H1 (cell line): ENCODE measurements around the gene TXNL4B. TPM values are rescaled to one million over a fixed set of nuclear protein-coding genes. Genes with fewer than 3 reads are reported as not detected.

ENCODE experiments used
- CTCF ChIA-PET: fragments of 300-600 bp; sonication (Branson Sonifier 250); formaldehyde crosslinking; loops from one replicate; lab custom pipeline; 2021; ENCODE audit not compliant: partially characterized antibody; lab: Charles Lee
- POLR2A ChIA-PET: fragments of 300-600 bp; sonication (Branson Sonifier 250); formaldehyde crosslinking; loops from one replicate; lab custom pipeline; 2021; ENCODE audit warnings: inconsistent platforms; ENCODE audit not compliant: partially characterized antibody; lab: Charles Lee
- DNase-seq, 2 experiments: peaks; one replicate each; pipeline versions ENCODE4 v3.0.0 to v3.0.0-alpha.2; 2010 to 2022; ENCODE audit warnings: low spot score in 2 of 2, low read depth in 1 of 2, mixed read lengths in 1 of 2
- FAIRE-seq: peaks from 2 replicates; lab custom pipeline; 2011; peaks lifted over from hg19 to GRCh38; lab: Jason Lieb, UNC
- H2AFZ ChIP-seq: 2 replicates; pipeline ENCODE4 v1.8.1; 2012; ENCODE audit warnings: low read length, inconsistent platforms
- H2AK5ac ChIP-seq: 2 replicates; pipeline ENCODE4 v1.6.1; 2013; ENCODE audit warnings: low read depth, low read length
- H2BK120ac ChIP-seq: replicated peaks from 2 replicates; pipeline ENCODE3; 2013; ENCODE audit warnings: low read depth, low read length, inconsistent platforms
- H2BK12ac ChIP-seq: 2 replicates; pipeline ENCODE4 v1.6.1; 2013; ENCODE audit warnings: low read depth, low read length
- H2BK15ac ChIP-seq: 2 replicates; pipeline ENCODE4 v1.6.1; 2013; ENCODE audit warnings: low read length
- H2BK20ac ChIP-seq: 2 replicates; pipeline ENCODE4 v1.6.1; 2013; ENCODE audit warnings: low read length
- H2BK5ac ChIP-seq: 2 replicates; pipeline ENCODE4 v1.6.1; 2013; ENCODE audit warnings: low read depth, low read length
- H3K14ac ChIP-seq: 2 replicates; pipeline ENCODE4 v1.6.1; 2013; ENCODE audit warnings: inconsistent platforms; ENCODE audit not compliant: insufficient read length
- H3K18ac ChIP-seq: 2 replicates; pipeline ENCODE4 v1.6.1; 2013; ENCODE audit warnings: low read length; ENCODE audit errors: extremely low read depth
- H3K23ac ChIP-seq: 2 replicates; pipeline ENCODE4 v1.6.1; 2013; ENCODE audit warnings: inconsistent platforms; ENCODE audit not compliant: insufficient read length
- H3K23me2 ChIP-seq: 2 replicates; pipeline ENCODE4 v1.6.1; 2013; ENCODE audit warnings: low read depth, low read length
- H3K27ac ChIP-seq: 2 replicates; pipeline ENCODE4 v1.6.1; 2011; ENCODE audit warnings: low read depth, low read length, inconsistent platforms
- H3K27me3 ChIP-seq, 4 experiments: replicated peaks in 1 of 4; 1 replicate in 1 of 4; 2 replicates in 3 of 4; pipeline versions ENCODE4 v1.6.1 to v1.8.1; 2011 to 2013; ENCODE audit warnings: low read length in 3 of 4, mild to moderate bottlenecking in 3 of 4, inconsistent platforms in 2 of 4, mixed read lengths in 2 of 4, moderate library complexity in 1 of 4; ENCODE audit not compliant: control insufficient read depth in 3 of 4, insufficient read depth in 3 of 4; ENCODE audit errors: extremely low read depth in 1 of 4
- H3K36me3 ChIP-seq, 4 experiments: 2 replicates each; pipeline versions ENCODE4 v1.6.1 to v1.8.1; 2011 to 2013; ENCODE audit warnings: mild to moderate bottlenecking in 4 of 4, low read length in 3 of 4, moderate library complexity in 2 of 4, control low read depth in 1 of 4, inconsistent platforms in 1 of 4; ENCODE audit not compliant: insufficient read depth in 4 of 4, control insufficient read depth in 2 of 4
- H3K4ac ChIP-seq: replicated peaks from 2 replicates; pipeline ENCODE3; 2013; ENCODE audit warnings: low read length, low read depth, mixed read lengths, inconsistent platforms; ENCODE audit not compliant: insufficient read length
- H3K4me1 ChIP-seq, 4 experiments: replicated peaks in 1 of 4; 1 replicate in 1 of 4; 2 replicates in 3 of 4; pipeline versions ENCODE4 v1.6.1 to v1.8.1; 2011 to 2013; ENCODE audit warnings: low read length in 3 of 4, inconsistent platforms in 2 of 4, mixed read lengths in 1 of 4; ENCODE audit not compliant: insufficient read depth in 4 of 4, control insufficient read depth in 3 of 4
- H3K4me2 ChIP-seq, 2 experiments: 2 replicates each; pipeline versions ENCODE4 v1.6.1 to v1.8.1; 2011 to 2013; ENCODE audit warnings: low read depth in 2 of 2, low read length in 2 of 2, control low read depth in 1 of 2, inconsistent platforms in 1 of 2, mild to moderate bottlenecking in 1 of 2; ENCODE audit not compliant: insufficient read depth in 1 of 2
- H3K4me3 ChIP-seq, 4 experiments: fragments of 200-600, 300-600 bp in 1 of 4; sonication (generic), shearing (Covaris generic), sonication (Bioruptor Twin) in 1 of 4; 2 replicates each; pipeline versions ENCODE4 v1.5.1 to v1.8.1; 2011 to 2016; ENCODE audit warnings: low read length in 4 of 4, low read depth in 3 of 4, control low read depth in 2 of 4, inconsistent platforms in 2 of 4, mild to moderate bottlenecking in 2 of 4, mixed read lengths in 1 of 4, moderate library complexity in 1 of 4; ENCODE audit not compliant: insufficient read depth in 2 of 4; ENCODE audit errors: extremely low read depth in 1 of 4
- H3K56ac ChIP-seq: replicated peaks from 2 replicates; pipeline ENCODE3; 2013; ENCODE audit warnings: low read depth, mild to moderate bottlenecking, mixed read lengths, low read length, inconsistent platforms; ENCODE audit not compliant: insufficient read length
- H3K79me1 ChIP-seq: 2 replicates; pipeline ENCODE4 v1.6.1; 2013; ENCODE audit warnings: low read depth, low read length, control low read depth
- H3K79me2 ChIP-seq, 2 experiments: 2 replicates each; pipeline versions ENCODE4 v1.6.1 to v1.8.1; 2012 to 2013; ENCODE audit warnings: low read length in 2 of 2, mild to moderate bottlenecking in 2 of 2, inconsistent platforms in 1 of 2; ENCODE audit not compliant: insufficient read depth in 2 of 2, control insufficient read depth in 1 of 2
- H3K9ac ChIP-seq, 4 experiments: replicated peaks in 1 of 4; 1 replicate in 1 of 4; 2 replicates in 3 of 4; pipeline versions ENCODE4 v1.6.1 to v1.8.1; 2011 to 2013; ENCODE audit warnings: low read depth in 3 of 4, low read length in 3 of 4, control low read depth in 2 of 4, mild to moderate bottlenecking in 2 of 4, moderate library complexity in 2 of 4, inconsistent platforms in 1 of 4; ENCODE audit errors: extremely low read depth in 1 of 4
- H3K9me3 ChIP-seq, 2 experiments: 2 replicates each; pipeline versions ENCODE4 v1.6.1 to v1.8.1; 2012 to 2013; ENCODE audit warnings: mild to moderate bottlenecking in 2 of 2, moderate library complexity in 2 of 2, control low read depth in 1 of 2, inconsistent platforms in 1 of 2, low read depth in 1 of 2, low read length in 1 of 2, mixed read lengths in 1 of 2; ENCODE audit not compliant: insufficient read depth in 2 of 2
- H4K20me1 ChIP-seq, 2 experiments: replicated peaks in 1 of 2; 2 replicates each; pipeline versions ENCODE3 to v1.8.1; 2011 to 2013; ENCODE audit warnings: inconsistent platforms in 2 of 2, low read length in 2 of 2, mild to moderate bottlenecking in 1 of 2; ENCODE audit not compliant: insufficient read depth in 2 of 2, control insufficient read depth in 1 of 2
- H4K5ac ChIP-seq: 2 replicates; pipeline ENCODE4 v1.6.1; 2013; ENCODE audit warnings: low read length, low read depth, mixed read lengths, inconsistent platforms; ENCODE audit not compliant: insufficient read length
- H4K8ac ChIP-seq: 2 replicates; pipeline ENCODE4 v1.8.0; 2013; ENCODE audit warnings: mild to moderate bottlenecking, moderate library complexity, low read length, inconsistent platforms; ENCODE audit not compliant: insufficient read depth; ENCODE audit errors: extremely low read depth
- H4K91ac ChIP-seq: replicated peaks from 2 replicates; pipeline ENCODE3; 2013; ENCODE audit warnings: low read length, mixed read lengths, inconsistent platforms; ENCODE audit not compliant: insufficient read length
- ASH2L ChIP-seq: fragments of 200-600, 300-600 bp; sonication (generic); IDR thresholded peaks from one replicate; pipeline ENCODE4 v1.7.1; 2017; ENCODE audit warnings: low read length
- ATF3 ChIP-seq: IDR thresholded peaks from 2 replicates; pipeline ENCODE4 v1.6.1; 2011; ENCODE audit warnings: low read depth, mild to moderate bottlenecking, low read length; ENCODE audit not compliant: insufficient read depth
- CREB1 ChIP-seq: IDR thresholded peaks from 2 replicates; pipeline ENCODE4 v1.6.1; 2012; ENCODE audit warnings: inconsistent platforms
- CTBP2 ChIP-seq: IDR thresholded peaks from 2 replicates; pipeline ENCODE4 v1.7.0; 2011; ENCODE audit warnings: borderline replicate concordance, mild to moderate bottlenecking, moderate library complexity, mixed read lengths, low read length; ENCODE audit not compliant: insufficient read depth, insufficient read length
- EGR1 ChIP-seq: IDR thresholded peaks from 2 replicates; pipeline ENCODE4 v1.6.1; 2011; ENCODE audit warnings: low read depth, low read length, borderline replicate concordance
- FOSL1 ChIP-seq: IDR thresholded peaks from 2 replicates; pipeline ENCODE4 v1.6.1; 2011; ENCODE audit warnings: mild to moderate bottlenecking, low read depth, low read length, moderate library complexity; ENCODE audit not compliant: insufficient read depth
- JUND ChIP-seq: IDR thresholded peaks from 2 replicates; pipeline ENCODE4 v1.6.1; 2011; ENCODE audit warnings: mild to moderate bottlenecking, improper control_type of control experiment, low read length
- MAX ChIP-seq: IDR thresholded peaks from 2 replicates; pipeline ENCODE4 v1.6.1; 2012; ENCODE audit warnings: inconsistent platforms
- NRF1 ChIP-seq: IDR thresholded peaks from 2 replicates; pipeline ENCODE4 v1.6.1; 2011; ENCODE audit warnings: mild to moderate bottlenecking, low read depth, low read length, improper control_type of control experiment
- RXRA ChIP-seq: IDR thresholded peaks from 2 replicates; pipeline ENCODE4 v1.6.1; 2011; ENCODE audit warnings: low read depth, mild to moderate bottlenecking, low read length, moderate library complexity; ENCODE audit not compliant: insufficient read depth
- SP1 ChIP-seq: IDR thresholded peaks from 2 replicates; pipeline ENCODE4 v1.6.1; 2011; ENCODE audit warnings: low read depth, low read length
- SP4 ChIP-seq: IDR thresholded peaks from 2 replicates; pipeline ENCODE4 v1.6.1; 2012; ENCODE audit warnings: low read length, inconsistent platforms
- WGBS, 2 experiments: shearing (Covaris generic) in 1 of 2; methylation state at CpG; one replicate each; pipeline versions ENCODE4 v1.1.6 to v1.1.7; 2013 to 2015; ENCODE audit warnings: low lambda C conversion rate in 2 of 2, mixed read lengths in 2 of 2, inconsistent platforms in 1 of 2, low coverage in 1 of 2, missing lambda C conversion rate in 1 of 2; ENCODE audit not compliant: insufficient replicate concordance in 2 of 2, insufficient coverage in 1 of 2, insufficient read length in 1 of 2; ENCODE audit errors: extremely low coverage in 1 of 2, missing lambda C conversion rate in 1 of 2; 5-methylcytosine and 5-hydroxymethylcytosine counted together
- polyA plus RNA-seq, 7 experiments: library from polyadenylated mRNA; depleted of rRNA in 3 of 7; stranded (reverse) in 5 of 7; unstranded in 2 of 7; fragments of >200 nt in 5 of 7; fragments of 200-250 nt in 2 of 7; gene quantifications; 1 replicate in 5 of 7; 2 replicates in 1 of 7; 4 replicates in 1 of 7; pipeline versions ENCODE4 v1.2.1 to v1.2.3, GENCODE V29; 2011 to 2013; ENCODE audit warnings: missing spikeins in 2 of 7, mixed read lengths in 2 of 7
- total RNA-seq: library from RNA; stranded (reverse); fragmentation: NEBNext Ultra II Directional; extraction: Animal tissue kit (Norgen Biotek cat#: 25700); gene quantifications from 2 replicates; pipeline ENCODE4 v1.2.1, GENCODE V29; 2021

The TXNL4B gene
- total and polyA plus RNA-seq, 2 of the 8 experiments (the other 6 are each of a cell fraction or from before 2014, with no cell fraction given), result 6.7 to 10.6 TPM

- H2BK20ac ChIP-seq, result no peak overlapping the region
- no peak overlapping the region for H3K9ac ChIP-seq
- H3K27ac ChIP-seq, result no peak overlapping the region
- H3K36me3 ChIP-seq, result no peaks in the 10 kb centered on the region
- no peak for TF ChIP-seq SP1
- no peak for TF ChIP-seq EGR1
- no peak for TF ChIP-seq CREB1
- TF ChIP-seq NRF1, result no peak
- TF ChIP-seq ATF3, result no peak
- no peak for TF ChIP-seq JUND
- TF ChIP-seq RXRA, result no peak
- TF ChIP-seq SP4, result no peak
- TF ChIP-seq FOSL1, result no peak
- TF ChIP-seq MAX, result no peak
- no peak for TF ChIP-seq CTBP2
- TF ChIP-seq ASH2L, result no peak
- TF ChIP-seq, all 59 proteins: peak for 0
- Histone ChIP-seq H3K23me2 (no peaks in the 10 kb centered on the region; the same call in 1 of the 2 replicates), H4K8ac (no peak overlapping the region), H2BK12ac (no peak overlapping the region), H3K4me1 (0 out of 7 replicates have a peak, but pooled peaks cover 0 to 2% (median 0%) of the 10 kb centered on the region in 4 experiments), H4K20me1 (no peaks in the 10 kb centered on the region), H4K91ac (no peak overlapping the region), H3K79me2 (no peaks in the 10 kb centered on the region), H3K23ac (no peak overlapping the region), H2BK120ac (no peak overlapping the region), H3K4me3 (no peak overlapping the region), H3K79me1 (no peaks in the 10 kb centered on the region), H3K18ac (no peak overlapping the region), H3K4me2 (no peak overlapping the region), H2AFZ (no peak overlapping the region), H3K14ac (no peak overlapping the region), H3K9me3 (no peaks in the 10 kb centered on the region), H3K56ac (no peak overlapping the region), H3K4ac (no peak overlapping the region), H4K5ac (no peak overlapping the region), H2AK5ac (no peak overlapping the region), H2BK15ac (no peak overlapping the region), H3K27me3 (no peaks in the 10 kb centered on the region), H2BK5ac (no peak overlapping the region)
- no peak for FAIRE-seq
- DNase-seq, result no peak
- 83% methylated on average over 1 of the region's 1 CpG; no CpG with 5 or more reads in 1 of the 2 experiments for WGBS, 2 experiments
- CTCF ChIA-PET, result interaction anchor here (0.9 kb wide), 1 partner anchor 8 kb away, joined by 3 read pairs; no protein-coding TSS in a partner anchor
- POLR2A ChIA-PET, result no interaction called here
Measured at GRCh38 chr16:72142476-72142875, 49.1 kb upstream of the TXNL4B start.
